ENCODE data around the gene PPM1B. TPM values are rescaled to one million over a fixed set of nuclear protein-coding genes. Genes with fewer than 3 reads are reported as not detected.
A peak's percentile ranks its signal among the peaks of the same experiment; 100 is the strongest.
"Not testable (repeated sequence)": the region's sequence is repeated elsewhere in the genome, so short reads cannot be mapped to it uniquely, and the experiment has no call there.

The PPM1B gene
- total RNA-seq, 4 donors from 2014 or later: 73.5 to 124 (median 101) TPM

GRCh38 chr2:44250376-44250775 is 81.7 kb downstream of the PPM1B start:
- no peaks in the 10 kb centered on the region for H3K9me3 ChIP-seq
- H3K36me3 ChIP-seq: no peaks in the 10 kb centered on the region
- peaks cover under 1% of the 10 kb centered on the region in 2 donors for H3K4me1 ChIP-seq
- no peaks in the 10 kb centered on the region for H3K27me3 ChIP-seq
- DNase-seq (no peak), ATAC-seq (no peak)
- H3K4me3 ChIP-seq: no peak overlapping the region
- intact Hi-C loops (cut with DNase I; ENCODE audit: low total_unique reads): no loop called here
- TF ChIP-seq POLR2A (IDR thresholded peaks at IDR 0.05) (no peak), CTCF (IDR thresholded peaks at IDR 0.05 in 4 of 5, conservative IDR thresholded peaks at IDR 0.05 in 1 of 5) (no peak)
- no peak overlapping the region for H3K27ac ChIP-seq
- in situ Hi-C loops (cut with MboI; ENCODE audit: low sequenced_read_pairs in 4 of 4): no loop called here

- Histone ChIP-seq H3K27me3 (no peaks in the 10 kb centered on the region), H3K4me3 (no peak overlapping the region), H3K4me1 (no peaks in the 10 kb centered on the region), H3K9me3 (no peaks in the 10 kb centered on the region), H3K36me3 (no peaks in the 10 kb centered on the region), H3K27ac (no peak overlapping the region)
- no peak for DNase-seq
- no peak for TF ChIP-seq POLR2A (IDR thresholded peaks at IDR 0.05)
- no peak for TF ChIP-seq CTCF (IDR thresholded peaks at IDR 0.05 in 4 of 5, conservative IDR thresholded peaks at IDR 0.05 in 1 of 5)
- intact Hi-C loops (cut with DNase I; ENCODE audit: low total_unique reads) (no loop called here), in situ Hi-C loops (cut with MboI; ENCODE audit: low sequenced_read_pairs in 4 of 4) (no loop called here)
- ATAC-seq: no peak
Observed at GRCh38 chr2:44254023-44254422, 85.3 kb downstream of the PPM1B start.

- H3K27me3 ChIP-seq; ATAC-seq; H3K4me1 ChIP-seq; H3K9me3 ChIP-seq; intact Hi-C loops (cut with DNase I; ENCODE audit: low total_unique reads); DNase-seq; in situ Hi-C loops (cut with MboI; ENCODE audit: low sequenced_read_pairs in 4 of 4); H3K36me3 ChIP-seq; H3K27ac ChIP-seq; H3K4me3 ChIP-seq: not testable (repeated sequence)
Observed at GRCh38 chr2:44255704-44256103, 87.0 kb downstream of the PPM1B start.

- in situ Hi-C loops (cut with MboI; ENCODE audit: low sequenced_read_pairs in 4 of 4); ATAC-seq; H3K36me3 ChIP-seq; intact Hi-C loops (cut with DNase I; ENCODE audit: low total_unique reads); H3K27me3 ChIP-seq; DNase-seq; H3K27ac ChIP-seq; H3K4me3 ChIP-seq; H3K4me1 ChIP-seq; H3K9me3 ChIP-seq: not testable (repeated sequence)
Observed at GRCh38 chr2:44257802-44258201, 89.1 kb downstream of the PPM1B start.

GRCh38 chr2:44267269-44267795 is 98.7 kb downstream of the PPM1B start:
- in situ Hi-C loops (cut with MboI; ENCODE audit: low sequenced_read_pairs in 4 of 4): no loop called here

More at GRCh38 chr2:44267269-44267795, 98.7 kb downstream of the PPM1B start:
- Histone ChIP-seq H3K4me1 (peaks cover 15 to 16% of the 10 kb centered on the region in 2 donors), H3K27ac (peak overlapping the region; percentile 65 to 87 (median 80)), H3K27me3 (no peaks in the 10 kb centered on the region), H3K36me3 (no peaks in the 10 kb centered on the region), H3K9me3 (no peaks in the 10 kb centered on the region), H3K4me3 (no peak overlapping the region)
- intact Hi-C loops (cut with DNase I; ENCODE audit: low total_unique reads): loop anchor here (2.0 kb wide), 1 partner anchor 23 kb away; no protein-coding TSS in a partner anchor
- no peak for TF ChIP-seq POLR2A (IDR thresholded peaks at IDR 0.05)
- TF ChIP-seq CTCF (IDR thresholded peaks at IDR 0.05 in 4 of 5, conservative IDR thresholded peaks at IDR 0.05 in 1 of 5): no peak
- no peak for DNase-seq
- peak; percentile 14 to 45 for ATAC-seq

Data from gastrocnemius medialis (tissue), 4 donors.